ENCODE measurements around the gene VRK3.

DNA sequence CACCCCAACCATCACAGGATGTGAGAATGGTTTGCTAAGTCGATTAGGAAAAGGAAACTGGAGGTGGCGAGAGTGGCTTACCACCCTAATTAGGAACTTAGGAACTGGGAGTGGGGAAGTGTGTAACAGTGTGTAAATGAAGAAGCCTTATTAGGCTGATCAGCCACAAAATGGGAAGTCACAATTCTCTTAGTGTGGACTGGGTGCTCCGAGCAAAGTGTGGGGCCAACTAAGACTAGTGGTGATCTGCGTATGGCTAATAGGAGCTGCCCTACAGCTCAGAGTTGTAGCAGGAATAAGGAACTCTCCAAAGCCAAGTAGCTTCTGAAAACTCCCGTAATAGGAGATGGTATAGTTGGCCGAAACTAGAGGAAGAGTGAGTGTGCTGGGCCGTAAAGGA, 71.8 kb downstream of the VRK3 start:
- no peak for TF ChIP-seq POLR2AphosphoS5 (IDR thresholded peaks at IDR 0.05; ENCODE audit: borderline replicate concordance, low read depth, low read length)
- no peak for TF ChIP-seq EZH2 (IDR thresholded peaks at IDR 0.05)
